ENCODE measurements around the gene TMEM80. TPM values are rescaled to one million over a fixed set of nuclear protein-coding genes. Genes with fewer than 3 reads are reported as not detected.
"Not testable (repeated sequence)": the region's sequence is repeated elsewhere in the genome, so short reads cannot be mapped to it uniquely, and the experiment has no call there.

The TMEM80 gene
- total RNA-seq, 2 donors from 2014 or later: 17.0 to 17.8 TPM

- peaks cover 17% of the 10 kb centered on the region for H3K4me1 Mint-ChIP-seq (ENCODE audit: low read depth)
- no peaks in the 10 kb centered on the region for H3K27me3 Mint-ChIP-seq (ENCODE audit: low read depth)
- H3K36me3 Mint-ChIP-seq (ENCODE audit: insufficient read depth in 2 of 2): peaks cover 0 to 2% of the 10 kb centered on the region in 2 donors
- H3K27ac Mint-ChIP-seq: peak overlapping the region; percentile 27
- H3K4me3 Mint-ChIP-seq: peak overlapping the region; percentile 72 to 75
- DNase-seq (no peak), ATAC-seq (replicated peaks in 1 of 2) (peak; percentile 18 to 42)
- H3K9me3 Mint-ChIP-seq: no peaks in the 10 kb centered on the region
Measured at GRCh38 chr11:737366-737765, 41.8 kb downstream of the TMEM80 start.

- ATAC-seq (replicated peaks in 1 of 2): peak in 1 of 2 donors; percentile 43
- H3K36me3 Mint-ChIP-seq (ENCODE audit: insufficient read depth in 2 of 2); DNase-seq; H3K27me3 Mint-ChIP-seq (ENCODE audit: low read depth); H3K9me3 Mint-ChIP-seq: not testable (repeated sequence)
- H3K4me3 Mint-ChIP-seq: peak overlapping the region; percentile 72 to 75
- H3K27ac Mint-ChIP-seq: peak overlapping the region; percentile 27
- peaks cover 17% of the 10 kb centered on the region for H3K4me1 Mint-ChIP-seq (ENCODE audit: low read depth)
Measured at GRCh38 chr11:737899-738298, 42.3 kb downstream of the TMEM80 start.

DNA sequence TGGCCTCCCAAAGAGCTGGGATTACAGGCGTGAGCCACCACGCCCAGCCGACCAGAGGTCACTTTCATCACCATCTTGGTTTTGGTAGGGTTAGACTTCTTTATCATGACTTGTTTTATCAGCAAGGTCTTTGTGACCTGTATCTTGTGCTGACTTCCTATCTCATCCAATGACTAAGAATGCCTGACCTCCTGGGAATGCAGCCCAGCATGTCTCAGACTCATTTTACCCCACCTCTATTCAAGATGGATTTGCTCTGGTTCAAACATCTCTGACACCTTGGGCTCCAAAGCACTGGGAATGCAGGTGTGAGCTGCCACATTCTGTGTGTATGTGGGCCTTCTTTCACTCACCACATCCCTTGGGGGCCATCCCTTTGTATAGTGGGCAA is 46.5 kb downstream of the TMEM80 start:
- Mint-ChIP-seq H3K4me3 (no peak overlapping the region), H3K9me3 (no peaks in the 10 kb centered on the region), H3K4me1 (ENCODE audit: low read depth) (peaks cover 14% of the 10 kb centered on the region), H3K27me3 (ENCODE audit: low read depth) (no peaks in the 10 kb centered on the region), H3K36me3 (ENCODE audit: insufficient read depth in 2 of 2) (no peaks in the 10 kb centered on the region), H3K27ac (no peak overlapping the region)
- ATAC-seq (replicated peaks in 1 of 2) (no peak), DNase-seq (no peak)

DNA sequence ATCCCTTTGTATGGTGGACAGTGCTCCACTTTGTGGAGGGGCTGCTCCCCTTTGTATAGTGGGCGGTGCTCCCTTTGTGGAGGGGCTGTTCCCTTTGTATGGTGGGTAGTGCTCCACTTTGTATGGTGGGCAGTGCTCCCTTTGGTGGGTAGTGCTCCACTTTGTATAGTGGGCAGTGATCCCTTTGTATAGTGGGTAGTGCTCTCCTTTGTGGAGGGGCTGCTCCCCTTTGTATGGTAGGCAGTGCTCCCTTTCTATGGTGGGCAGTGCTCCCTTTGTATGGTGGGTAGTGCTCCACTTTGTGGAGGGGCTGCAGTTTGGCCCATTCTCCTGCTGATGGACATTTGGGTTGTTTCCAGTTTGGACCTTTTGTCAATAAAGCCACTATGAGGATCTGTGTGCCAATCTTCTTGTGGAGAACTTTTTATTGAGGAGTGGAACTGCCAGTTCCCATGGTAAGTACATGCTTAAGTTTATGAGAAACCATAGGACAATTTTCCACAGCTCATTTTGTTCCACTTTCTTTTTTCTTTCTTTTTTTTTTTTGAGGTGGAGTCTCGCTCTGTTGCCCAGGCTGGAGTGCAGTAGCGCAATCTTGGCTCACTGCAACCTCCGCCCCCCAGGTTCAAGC is 47.1 kb downstream of the TMEM80 start:
- Mint-ChIP-seq H3K9me3 (no peaks in the 10 kb centered on the region), H3K4me3 (no peak overlapping the region), H3K27ac (no peak overlapping the region), H3K4me1 (ENCODE audit: low read depth) (peaks cover 8% of the 10 kb centered on the region), H3K27me3 (ENCODE audit: low read depth) (no peaks in the 10 kb centered on the region), H3K36me3 (ENCODE audit: insufficient read depth in 2 of 2) (no peaks in the 10 kb centered on the region)
- ATAC-seq (replicated peaks in 1 of 2): no peak
- DNase-seq: no peak

DNA sequence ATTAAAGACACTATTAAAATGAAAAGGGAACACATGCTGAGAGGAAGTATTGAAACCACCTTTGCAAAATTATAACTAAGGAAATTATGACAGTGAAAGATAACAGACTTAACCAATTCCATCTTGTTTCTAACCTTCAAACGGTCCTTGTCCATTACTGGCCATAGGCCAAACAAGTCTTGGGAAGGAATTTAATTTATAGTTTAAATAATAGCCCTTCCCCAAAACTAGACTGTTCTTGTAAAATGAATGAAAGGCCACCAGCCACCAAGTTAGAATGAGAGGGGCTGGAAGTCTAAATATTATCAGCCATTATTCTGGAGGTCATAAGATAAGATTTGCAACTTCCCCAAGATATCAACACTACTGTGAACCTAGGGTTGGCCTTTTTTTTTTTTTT is 49.8 kb downstream of the TMEM80 start:
- H3K4me1 Mint-ChIP-seq (ENCODE audit: low read depth): peaks cover 12% of the 10 kb centered on the region
- ATAC-seq (replicated peaks in 1 of 2): no peak
- H3K27me3 Mint-ChIP-seq (ENCODE audit: low read depth): no peaks in the 10 kb centered on the region
- no peak overlapping the region for H3K27ac Mint-ChIP-seq
- no peak for DNase-seq
- no peaks in the 10 kb centered on the region for H3K36me3 Mint-ChIP-seq (ENCODE audit: insufficient read depth in 2 of 2)
- H3K4me3 Mint-ChIP-seq: no peak overlapping the region
- H3K9me3 Mint-ChIP-seq: no peaks in the 10 kb centered on the region

GRCh38 chr11:746289-747157 is 50.9 kb downstream of the TMEM80 start:
- DNase-seq (peak in 1 of 2 donors; percentile 32), ATAC-seq (replicated peaks in 1 of 2) (peak; percentile 26 to 58)
- Mint-ChIP-seq H3K4me3 (peak overlapping the region; percentile 91 to 94), H3K4me1 (ENCODE audit: low read depth) (peaks cover 12% of the 10 kb centered on the region), H3K27me3 (ENCODE audit: low read depth) (no peaks in the 10 kb centered on the region), H3K36me3 (ENCODE audit: insufficient read depth in 2 of 2) (no peaks in the 10 kb centered on the region), H3K27ac (no peak overlapping the region), H3K9me3 (no peaks in the 10 kb centered on the region)

GRCh38 chr11:747158-748006 is 51.8 kb downstream of the TMEM80 start, which contains the start of gene TALDO1:
Gene TALDO1 (plus strand): TSS chr11:747464. CDS start chr11:747482, 18 bp downstream.
- Mint-ChIP-seq H3K36me3 (ENCODE audit: insufficient read depth in 2 of 2) (peaks cover 0 to 2% of the 10 kb centered on the region in 2 donors), H3K4me3 (peak within 1 kb of the TSS; percentile 91 to 94), H3K4me1 (ENCODE audit: low read depth) (peaks cover 12% of the 10 kb centered on the region), H3K9me3 (no peaks in the 10 kb centered on the region), H3K27me3 (ENCODE audit: low read depth) (no peaks in the 10 kb centered on the region), H3K27ac (peak within 1 kb of the TSS; percentile 87)
- DNase-seq (peak; percentile 94 to 96), ATAC-seq (replicated peaks in 1 of 2) (peak; percentile 94 to 96)

- Mint-ChIP-seq H3K36me3 (ENCODE audit: insufficient read depth in 2 of 2) (peaks cover 0 to 2% of the 10 kb centered on the region in 2 donors), H3K27ac (peak overlapping the region; percentile 87), H3K4me1 (ENCODE audit: low read depth) (peaks cover 12% of the 10 kb centered on the region), H3K4me3 (peak overlapping the region; percentile 91 to 94), H3K27me3 (ENCODE audit: low read depth) (no peaks in the 10 kb centered on the region), H3K9me3 (no peaks in the 10 kb centered on the region)
- ATAC-seq (replicated peaks in 1 of 2) (peak in 1 of 2 donors; percentile 3), DNase-seq (no peak)
Measured at GRCh38 chr11:748007-748359, 52.4 kb downstream of the TMEM80 start.

DNA sequence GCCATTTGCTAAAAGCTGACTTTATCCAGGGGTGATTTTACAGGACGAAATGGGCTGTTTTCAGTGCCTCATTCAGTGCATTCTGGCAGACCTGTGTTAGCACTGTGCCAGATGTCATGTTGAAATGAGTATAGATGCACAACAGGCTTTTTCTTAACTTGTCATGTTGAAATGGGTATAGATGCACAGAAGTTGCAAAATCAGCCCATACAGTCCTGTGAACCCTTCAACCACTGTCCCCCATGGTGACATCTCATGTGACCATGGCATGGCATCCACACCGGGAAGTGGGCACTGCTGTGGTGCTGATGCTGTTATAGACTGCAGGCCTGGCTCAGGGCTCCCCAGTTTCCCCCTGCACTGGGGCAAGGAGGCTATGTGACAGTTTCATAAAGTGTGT is 54.1 kb downstream of the TMEM80 start:
- DNase-seq (no peak), ATAC-seq (replicated peaks in 1 of 2) (no peak)
- Mint-ChIP-seq H3K36me3 (ENCODE audit: insufficient read depth in 2 of 2) (peaks cover 0 to 2% of the 10 kb centered on the region in 2 donors), H3K9me3 (no peaks in the 10 kb centered on the region), H3K27ac (peak overlapping the region; percentile 72), H3K27me3 (ENCODE audit: low read depth) (no peaks in the 10 kb centered on the region), H3K4me1 (ENCODE audit: low read depth) (peaks cover 12% of the 10 kb centered on the region), H3K4me3 (peak overlapping the region; percentile 40 to 63)

Other genes with a start within 250 kb of the TMEM80 start
- 10 to 100 TPM; 20.6 to 22.5 TPM for gene PTDSS2, start 245.5 kb upstream of the TMEM80 start, total RNA-seq
- 10 to 100 TPM; 88.9 to 95.3 TPM for gene RNH1, start 188.6 kb upstream of the TMEM80 start, total RNA-seq
- 10 to 100 TPM; 28.8 to 40.1 TPM for gene HRAS, start 160.2 kb upstream of the TMEM80 start, total RNA-seq
- gene LRRC56, start 158.3 kb upstream of the TMEM80 start, total RNA-seq: 1 to 10 TPM; 1.2 to 3.1 TPM
- 1 to 10 TPM; 3.1 to 5.5 TPM for gene LMNTD2, start 135.1 kb upstream of the TMEM80 start, total RNA-seq
- gene RASSF7, start 134.8 kb upstream of the TMEM80 start, total RNA-seq: 10 to 100 TPM; 13.5 to 14.2 TPM
- 10 to 100 TPM; 29.7 to 31.0 TPM for gene PHRF1, start 119.3 kb upstream of the TMEM80 start, total RNA-seq
- 10 to 100 TPM; 46.7 to 95.8 TPM for gene IRF7, start 79.9 kb upstream of the TMEM80 start, total RNA-seq
- gene CDHR5, start 70.9 kb upstream of the TMEM80 start, total RNA-seq: under 1 TPM in 1 of 2 donors, not detected in 1; 0.09 TPM
- not detected for gene SCT, start 68.6 kb upstream of the TMEM80 start, total RNA-seq
- gene DRD4, start 58.5 kb upstream of the TMEM80 start, total RNA-seq: 1 to 10 TPM; 1.7 to 2.0 TPM
- gene DEAF1, start 594 bp upstream of the TMEM80 start, total RNA-seq: 10 to 100 TPM; 40.5 to 66.1 TPM
- 10 to 100 TPM; 11.4 to 15.7 TPM for gene EPS8L2, start 10.4 kb downstream of the TMEM80 start, total RNA-seq
- 100 to 1,000 TPM; 152 to 155 TPM for gene TALDO1, start 51.6 kb downstream of the TMEM80 start, total RNA-seq
- 10 to 100 TPM; 31.9 to 34.4 TPM for gene GATD1, start 81.7 kb downstream of the TMEM80 start, total RNA-seq
- gene CEND1, start 94.3 kb downstream of the TMEM80 start, total RNA-seq: 1 to 10 TPM; 1.4 to 1.6 TPM
- gene SLC25A22, start 102.5 kb downstream of the TMEM80 start, total RNA-seq: 10 to 100 TPM; 30.8 to 40.2 TPM
- gene PIDD1, start 109.4 kb downstream of the TMEM80 start, total RNA-seq: 10 to 100 TPM; 25.2 to 34.2 TPM
- 1,000 to 10,000 TPM; 3,054 to 3,114 TPM for gene RPLP2, start 114.2 kb downstream of the TMEM80 start, total RNA-seq
- 10 to 100 TPM; 64.5 to 77.1 TPM for gene PNPLA2, start 123.1 kb downstream of the TMEM80 start, total RNA-seq
- 10 to 100 TPM in 1 of 2 donors, 1 to 10 TPM in 1; 5.5 to 13.3 TPM for gene CRACR2B, start 132.1 kb downstream of the TMEM80 start, total RNA-seq
- 10 to 100 TPM; 35.4 to 42.2 TPM for gene CD151, start 137.1 kb downstream of the TMEM80 start, total RNA-seq
- gene POLR2L, start 146.7 kb downstream of the TMEM80 start, total RNA-seq: 10 to 100 TPM; 28.2 to 30.9 TPM
- gene TSPAN4, start 147.0 kb downstream of the TMEM80 start, total RNA-seq: 10 to 100 TPM; 12.2 to 14.9 TPM
- 10 to 100 TPM; 33.9 to 44.2 TPM for gene CHID1, start 215.0 kb downstream of the TMEM80 start, total RNA-seq
- gene AP2A2, start 230.1 kb downstream of the TMEM80 start, total RNA-seq: 10 to 100 TPM; 49.5 to 57.0 TPM